GM18502 (cell line): ENCODE results near the gene SERPINB8.

ENCODE experiments used
- ATAC-seq: cut with Tn5 transposase; IDR thresholded peaks from one replicate; pipeline ENCODE4 v1.9.1; 2021; ENCODE audit warnings: mild to moderate bottlenecking; ENCODE audit not compliant: unreplicated experiment, poor library complexity

Gene SERPINB8

GRCh38 chr18:64002581-64002980 lies 32.7 kb downstream of the SERPINB8 start:
- ATAC-seq = no peak

GRCh38 chr18:64009305-64009704 lies 39.4 kb downstream of the SERPINB8 start:
- ATAC-seq = no peak

GRCh38 chr18:64011513-64011912 lies 41.6 kb downstream of the SERPINB8 start:
- ATAC-seq = no peak

- ATAC-seq = no peak
Observed at GRCh38 chr18:64017870-64018269, 48.0 kb downstream of the SERPINB8 start.

GRCh38 chr18:64019922-64020756 lies 50.3 kb downstream of the SERPINB8 start:
- no peak for ATAC-seq

- no peak for ATAC-seq
Observed at GRCh38 chr18:64026350-64026749, 56.5 kb downstream of the SERPINB8 start.

- peak; percentile 78 for ATAC-seq
Observed at GRCh38 chr18:64027931-64028695, 58.2 kb downstream of the SERPINB8 start.

- ATAC-seq = no peak
Observed at GRCh38 chr18:64029096-64029495, 59.2 kb downstream of the SERPINB8 start.

GRCh38 chr18:64031411-64031810 lies 61.5 kb downstream of the SERPINB8 start:
- ATAC-seq = no peak

- ATAC-seq = no peak
Observed at GRCh38 chr18:64032312-64032711, 62.4 kb downstream of the SERPINB8 start.

GRCh38 chr18:64037812-64038414 lies 68.0 kb downstream of the SERPINB8 start:
- peak; percentile 86 for ATAC-seq
